Measurements from ENCODE around the gene PGBD4.

DNA sequence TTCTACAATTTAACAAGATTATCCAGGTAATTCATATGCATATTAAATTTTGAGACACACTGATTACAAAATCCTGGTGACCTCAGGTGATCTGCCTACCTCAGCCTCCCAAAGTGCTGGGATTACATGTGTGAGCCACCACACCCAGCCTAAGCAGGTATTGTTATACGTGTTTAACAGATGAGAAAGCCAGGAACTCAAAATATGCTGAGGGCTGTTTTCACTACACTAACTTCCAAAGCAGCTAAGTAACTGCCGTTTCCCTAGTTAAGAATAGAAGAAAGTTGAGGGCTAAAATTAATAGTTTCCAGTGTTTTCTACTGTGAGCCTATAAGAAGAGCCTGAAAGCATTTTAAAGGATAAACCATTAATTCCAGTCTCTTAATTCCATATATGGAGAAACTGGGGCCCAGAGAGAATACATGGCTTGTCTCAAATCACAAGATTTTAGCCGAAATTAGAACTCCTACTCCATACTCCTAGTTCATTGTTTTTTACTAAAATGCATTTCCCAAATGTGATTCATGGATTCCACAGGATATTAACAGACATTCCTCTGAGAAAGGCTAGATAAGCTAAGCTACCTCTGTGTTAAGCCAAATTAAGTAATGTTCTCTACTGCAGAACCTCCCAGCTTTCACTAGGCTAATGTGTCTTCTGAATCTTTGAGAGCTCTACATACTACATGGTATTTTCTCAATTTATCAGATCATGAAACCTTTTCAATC is 45.9 kb upstream of the PGBD4 start:
- TF ChIP-seq, protein P1, sequence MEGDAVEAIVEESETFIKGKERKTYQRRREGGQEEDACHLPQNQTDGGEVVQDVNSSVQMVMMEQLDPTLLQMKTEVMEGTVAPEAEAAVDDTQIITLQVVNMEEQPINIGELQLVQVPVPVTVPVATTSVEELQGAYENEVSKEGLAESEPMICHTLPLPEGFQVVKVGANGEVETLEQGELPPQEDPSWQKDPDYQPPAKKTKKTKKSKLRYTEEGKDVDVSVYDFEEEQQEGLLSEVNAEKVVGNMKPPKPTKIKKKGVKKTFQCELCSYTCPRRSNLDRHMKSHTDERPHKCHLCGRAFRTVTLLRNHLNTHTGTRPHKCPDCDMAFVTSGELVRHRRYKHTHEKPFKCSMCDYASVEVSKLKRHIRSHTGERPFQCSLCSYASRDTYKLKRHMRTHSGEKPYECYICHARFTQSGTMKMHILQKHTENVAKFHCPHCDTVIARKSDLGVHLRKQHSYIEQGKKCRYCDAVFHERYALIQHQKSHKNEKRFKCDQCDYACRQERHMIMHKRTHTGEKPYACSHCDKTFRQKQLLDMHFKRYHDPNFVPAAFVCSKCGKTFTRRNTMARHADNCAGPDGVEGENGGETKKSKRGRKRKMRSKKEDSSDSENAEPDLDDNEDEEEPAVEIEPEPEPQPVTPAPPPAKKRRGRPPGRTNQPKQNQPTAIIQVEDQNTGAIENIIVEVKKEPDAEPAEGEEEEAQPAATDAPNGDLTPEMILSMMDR (IDR thresholded peaks at IDR 0.05): no peak
- TF ChIP-seq POLR2A (IDR thresholded peaks at IDR 0.05): no peak
